WERI-Rb-1 (cell line): ENCODE results near the gene TGFBR3L.

Source experiments
- DNase-seq: peaks from one replicate; pipeline ENCODE4 v3.0.0-alpha.2; 2020
- H3K27ac ChIP-seq: fragments of 250-450 bp; sonication (Bioruptor Pico); 2 replicates; pipeline ENCODE4 v1.5.1; 2020; ENCODE audit warnings: mild to moderate bottlenecking, moderate library complexity
- H3K27me3 ChIP-seq: fragments of 250-450 bp; sonication (Bioruptor Pico); 2 replicates; pipeline ENCODE4 v1.5.1; 2021; ENCODE audit warnings: mild to moderate bottlenecking, low read depth, moderate library complexity; ENCODE audit not compliant: insufficient read depth, severe bottlenecking
- H3K36me3 ChIP-seq: fragments of 250-450 bp; sonication (Bioruptor Pico); 2 replicates; pipeline ENCODE4 v1.5.1; 2020; ENCODE audit warnings: mild to moderate bottlenecking, moderate library complexity
- H3K4me3 ChIP-seq: 2 replicates; pipeline ENCODE4 v1.5.1; 2011; ENCODE audit warnings: low read depth, mild to moderate bottlenecking, control low read depth, low read length
- H3K9me3 ChIP-seq: fragments of 250-450 bp; sonication (Bioruptor Pico); 2 replicates; pipeline ENCODE4 v1.5.1; 2021; ENCODE audit warnings: mild to moderate bottlenecking, moderate library complexity; ENCODE audit not compliant: severe bottlenecking
- CTCF ChIP-seq: IDR thresholded peaks from 2 replicates; pipeline ENCODE4 v1.5.1; 2011; ENCODE audit warnings: low read depth, mild to moderate bottlenecking, control low read depth, inconsistent platforms, low read length

The TGFBR3L gene

DNA sequence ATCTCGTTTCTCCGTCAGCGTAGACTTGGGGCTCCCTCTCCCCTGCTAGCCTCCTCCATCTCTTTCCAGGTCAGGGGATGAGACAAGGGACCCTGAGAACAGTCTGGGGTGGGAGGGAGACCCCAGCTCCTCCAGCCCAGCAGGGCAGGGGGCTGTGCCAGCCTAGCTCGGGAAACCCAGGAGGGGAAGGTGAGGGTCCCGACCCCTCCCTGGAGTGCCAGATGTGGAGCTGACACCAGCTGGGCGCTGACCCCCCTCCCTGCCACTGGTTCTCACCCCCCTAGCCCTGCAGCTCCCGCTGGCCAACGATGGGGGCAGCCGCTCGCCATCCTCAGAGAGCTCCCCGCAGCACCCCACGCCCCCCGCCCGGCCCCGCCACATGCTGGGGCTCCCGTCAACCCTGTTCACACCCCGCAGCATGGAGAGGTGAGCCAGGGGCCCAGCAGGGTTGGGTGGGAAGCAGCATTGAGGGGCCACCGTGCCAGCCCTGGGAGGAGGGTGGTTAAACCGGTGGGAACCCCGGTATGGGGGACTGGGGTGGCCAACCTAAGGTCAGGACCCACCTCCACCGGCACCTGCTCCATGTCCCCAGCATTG, 5.1 kb upstream of the TGFBR3L start:
- Histone ChIP-seq H3K9me3 (no peaks in the 10 kb centered on the region), H3K27ac (no peak overlapping the region), H3K27me3 (no peaks in the 10 kb centered on the region), H3K36me3 (peaks cover 55% of the 10 kb centered on the region), H3K4me3 (no peak overlapping the region)
- no peak for DNase-seq
- no peak for TF ChIP-seq CTCF

GRCh38 chr19:7910321-7911161, 4.1 kb upstream of the TGFBR3L start:
- H3K9me3 ChIP-seq, result no peaks in the 10 kb centered on the region
- TF ChIP-seq CTCF, result no peak
- H3K27me3 ChIP-seq, result no peaks in the 10 kb centered on the region
- DNase-seq, result no peak
- no peak overlapping the region for H3K4me3 ChIP-seq
- H3K27ac ChIP-seq, result no peak overlapping the region
- H3K36me3 ChIP-seq, result peaks cover 48% of the 10 kb centered on the region

DNA sequence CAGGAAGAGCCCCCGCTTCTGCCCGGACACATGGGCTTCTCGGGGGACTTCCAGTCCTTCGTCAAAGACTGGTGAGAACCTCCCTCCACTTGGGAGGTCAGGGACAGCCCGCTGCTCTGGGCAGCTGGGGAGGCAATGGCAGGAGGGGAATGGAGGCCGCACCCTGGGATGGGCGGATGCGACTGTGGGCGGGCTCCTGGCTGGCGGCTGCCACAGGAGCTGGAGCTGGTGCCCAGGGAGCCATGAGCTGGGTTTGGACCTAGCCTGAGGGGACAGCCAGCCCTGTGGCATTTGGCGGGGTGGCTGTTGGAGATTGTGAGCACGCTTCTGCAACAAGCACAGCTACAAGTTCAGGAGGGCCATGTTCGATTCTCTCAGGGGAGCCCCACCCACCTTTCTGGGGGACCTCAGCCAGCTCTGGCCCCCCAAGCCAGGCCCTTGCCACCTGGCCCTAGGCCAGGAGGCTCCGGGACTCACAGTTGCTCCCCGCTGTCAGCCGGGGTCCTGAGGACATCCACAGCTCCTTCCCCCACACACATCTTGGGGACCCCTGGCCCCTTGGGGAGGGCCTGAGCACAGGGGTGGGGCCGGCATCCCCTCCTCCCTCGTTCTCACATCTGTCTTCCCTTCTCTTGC, 3.0 kb upstream of the TGFBR3L start:
- TF ChIP-seq CTCF, result no peak
- H3K27ac ChIP-seq, result no peak overlapping the region
- H3K9me3 ChIP-seq, result no peaks in the 10 kb centered on the region
- no peak for DNase-seq
- H3K36me3 ChIP-seq, result peaks cover 37% of the 10 kb centered on the region
- H3K27me3 ChIP-seq, result no peaks in the 10 kb centered on the region
- H3K4me3 ChIP-seq, result no peak overlapping the region

DNA sequence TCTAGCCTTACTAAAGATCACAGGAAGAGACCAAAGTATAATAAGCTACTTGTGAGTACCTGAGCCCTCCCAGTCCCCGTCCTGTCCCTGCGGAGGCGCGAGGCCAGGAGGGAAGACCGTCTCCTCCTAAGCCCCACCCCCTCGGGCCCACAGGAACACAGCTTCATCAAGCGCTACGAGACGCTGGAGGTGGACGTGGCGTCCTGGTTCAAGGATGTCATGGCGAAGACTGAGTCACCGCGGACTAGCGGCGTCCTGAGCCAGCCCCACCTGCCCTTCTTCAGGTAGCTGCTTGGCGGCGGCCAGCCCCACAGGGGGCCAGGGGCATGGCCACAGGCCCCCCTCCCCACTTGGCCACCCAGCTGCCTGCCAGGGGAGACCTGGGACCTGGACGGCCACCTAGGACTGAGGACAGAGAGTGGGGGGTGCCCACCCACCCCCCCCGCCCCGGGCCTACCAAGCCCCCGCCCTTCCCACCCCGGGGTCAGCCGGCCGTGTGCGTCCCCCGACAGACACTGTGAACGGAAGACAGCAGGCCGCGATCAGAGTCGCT, 2.4 kb upstream of the TGFBR3L start:
- H3K9me3 ChIP-seq, result peaks cover 4% of the 10 kb centered on the region
- peaks cover 34% of the 10 kb centered on the region for H3K36me3 ChIP-seq
- H3K27me3 ChIP-seq, result no peaks in the 10 kb centered on the region
- no peak overlapping the region for H3K4me3 ChIP-seq
- DNase-seq, result peak; percentile 5
- H3K27ac ChIP-seq, result no peak overlapping the region
- TF ChIP-seq CTCF, result no peak

DNA sequence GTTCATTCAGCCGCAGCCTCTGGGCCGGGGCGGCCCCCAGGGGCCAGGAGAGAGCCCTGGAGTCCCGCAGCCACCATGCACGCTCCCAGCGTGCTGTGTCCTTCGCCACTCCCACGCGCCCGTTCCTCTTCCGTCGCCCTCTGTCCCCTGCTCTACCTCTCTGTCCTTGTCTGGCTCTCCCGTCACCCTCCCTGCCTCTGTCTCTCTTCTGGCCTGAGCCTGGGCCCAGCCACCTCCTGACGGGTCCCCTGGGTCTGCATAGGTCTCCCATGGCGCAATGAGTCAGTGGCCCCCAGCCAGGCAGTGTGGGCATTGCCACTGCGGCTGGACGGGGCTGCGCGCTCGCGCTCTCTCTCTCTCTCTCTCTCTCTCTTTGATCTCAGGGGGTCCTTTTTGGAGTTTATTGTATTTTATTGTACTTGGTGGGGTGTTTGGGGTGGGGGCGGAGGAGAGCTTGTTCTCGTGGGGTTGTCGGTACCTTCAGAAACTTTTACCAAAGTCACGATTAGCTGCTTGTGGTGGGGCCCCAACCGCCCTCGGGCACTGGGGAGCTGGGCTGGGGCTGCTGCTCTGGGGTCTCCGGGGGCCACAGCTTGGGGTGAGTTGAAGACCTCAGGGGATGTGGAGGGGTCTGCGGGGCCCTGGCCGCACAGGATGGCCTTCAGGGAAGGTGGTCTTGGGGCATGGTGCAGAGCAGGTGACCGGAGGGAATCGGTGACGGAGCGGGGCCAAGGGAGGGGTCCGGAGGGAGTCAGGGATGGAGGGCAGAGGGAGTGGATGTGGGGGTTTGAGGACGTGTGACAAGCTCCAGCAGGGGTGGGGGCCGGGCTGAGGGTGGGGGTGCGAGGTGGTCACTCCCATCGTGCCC, 1.7 kb upstream of the TGFBR3L start:
- H3K27me3 ChIP-seq, result no peaks in the 10 kb centered on the region
- no peak overlapping the region for H3K27ac ChIP-seq
- peaks cover 31% of the 10 kb centered on the region for H3K36me3 ChIP-seq
- H3K9me3 ChIP-seq, result peaks cover 4% of the 10 kb centered on the region
- no peak overlapping the region for H3K4me3 ChIP-seq
- DNase-seq, result peak; percentile 8
- TF ChIP-seq CTCF, result no peak
